GM12874 (cell line): ENCODE results near the gene SP4.

Experiments
- TF ChIP-seq, protein P1 (sequence below): IDR thresholded peaks from 2 replicates; pipeline ENCODE4 v1.5.1; 2011; ENCODE audit warnings: low read depth, mild to moderate bottlenecking, control low read depth, low read length, moderate library complexity; ENCODE audit not compliant: insufficient read depth

The SP4 gene

DNA sequence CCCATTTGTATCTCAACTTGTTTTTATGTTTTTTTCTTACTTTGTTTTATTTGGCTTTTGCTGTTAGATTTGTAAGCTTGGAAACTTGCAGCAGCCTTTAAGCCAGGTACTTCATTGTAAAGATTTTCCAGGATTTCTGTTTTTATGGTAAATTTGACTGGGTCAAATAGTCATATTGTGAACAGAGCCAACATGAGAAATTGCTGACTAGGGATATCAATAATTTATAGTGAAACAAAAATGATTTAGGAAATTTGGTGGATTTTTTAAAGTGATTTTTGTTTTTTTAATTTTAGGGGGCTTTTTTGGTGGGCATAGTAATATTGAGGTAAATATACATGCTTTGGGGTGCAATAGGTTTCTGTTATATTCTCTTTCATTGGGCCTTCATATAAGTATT lies 22.2 kb downstream of the SP4 start:
- TF ChIP-seq, protein P1, sequence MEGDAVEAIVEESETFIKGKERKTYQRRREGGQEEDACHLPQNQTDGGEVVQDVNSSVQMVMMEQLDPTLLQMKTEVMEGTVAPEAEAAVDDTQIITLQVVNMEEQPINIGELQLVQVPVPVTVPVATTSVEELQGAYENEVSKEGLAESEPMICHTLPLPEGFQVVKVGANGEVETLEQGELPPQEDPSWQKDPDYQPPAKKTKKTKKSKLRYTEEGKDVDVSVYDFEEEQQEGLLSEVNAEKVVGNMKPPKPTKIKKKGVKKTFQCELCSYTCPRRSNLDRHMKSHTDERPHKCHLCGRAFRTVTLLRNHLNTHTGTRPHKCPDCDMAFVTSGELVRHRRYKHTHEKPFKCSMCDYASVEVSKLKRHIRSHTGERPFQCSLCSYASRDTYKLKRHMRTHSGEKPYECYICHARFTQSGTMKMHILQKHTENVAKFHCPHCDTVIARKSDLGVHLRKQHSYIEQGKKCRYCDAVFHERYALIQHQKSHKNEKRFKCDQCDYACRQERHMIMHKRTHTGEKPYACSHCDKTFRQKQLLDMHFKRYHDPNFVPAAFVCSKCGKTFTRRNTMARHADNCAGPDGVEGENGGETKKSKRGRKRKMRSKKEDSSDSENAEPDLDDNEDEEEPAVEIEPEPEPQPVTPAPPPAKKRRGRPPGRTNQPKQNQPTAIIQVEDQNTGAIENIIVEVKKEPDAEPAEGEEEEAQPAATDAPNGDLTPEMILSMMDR, result no peak

DNA sequence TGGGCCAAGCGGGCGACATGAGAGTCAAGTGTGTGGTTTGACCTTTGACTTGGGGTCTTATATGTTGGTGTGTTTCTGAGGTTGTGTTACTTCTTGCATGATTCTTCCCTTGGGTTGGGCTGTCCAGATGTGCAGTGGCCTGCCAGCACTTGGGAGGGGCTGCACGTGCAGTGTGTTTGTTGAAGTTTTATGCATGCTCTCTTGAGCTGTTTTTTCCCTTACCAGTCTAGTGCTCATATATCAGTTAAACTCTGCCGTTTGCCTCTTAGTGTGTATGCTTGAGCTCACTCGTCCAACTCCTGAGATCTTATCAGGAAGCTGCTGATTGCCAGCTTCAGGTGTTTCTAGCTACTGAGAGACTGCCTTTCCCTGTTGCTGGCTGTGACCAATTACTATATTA lies 23.1 kb downstream of the SP4 start:
- TF ChIP-seq, protein P1, result no peak

DNA sequence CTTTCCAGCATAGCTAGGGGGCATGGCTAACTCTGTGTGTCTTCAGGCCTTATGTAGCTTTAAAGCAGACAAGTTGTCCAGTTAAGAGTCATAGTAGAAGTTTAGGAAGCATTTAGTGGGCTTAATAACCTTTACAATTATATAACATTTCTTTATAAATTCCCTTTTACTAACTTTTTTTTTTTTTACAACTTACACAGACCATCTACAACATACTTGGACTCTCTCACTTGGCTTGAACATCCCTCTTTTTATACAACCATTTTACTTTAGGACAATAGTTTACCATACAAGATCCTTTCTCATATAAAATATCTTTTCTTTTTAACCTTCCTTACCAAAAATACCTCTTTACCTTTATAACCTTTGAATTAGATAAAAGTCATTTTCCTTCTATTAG lies 26.3 kb downstream of the SP4 start:
- TF ChIP-seq, protein P1, result no peak

DNA sequence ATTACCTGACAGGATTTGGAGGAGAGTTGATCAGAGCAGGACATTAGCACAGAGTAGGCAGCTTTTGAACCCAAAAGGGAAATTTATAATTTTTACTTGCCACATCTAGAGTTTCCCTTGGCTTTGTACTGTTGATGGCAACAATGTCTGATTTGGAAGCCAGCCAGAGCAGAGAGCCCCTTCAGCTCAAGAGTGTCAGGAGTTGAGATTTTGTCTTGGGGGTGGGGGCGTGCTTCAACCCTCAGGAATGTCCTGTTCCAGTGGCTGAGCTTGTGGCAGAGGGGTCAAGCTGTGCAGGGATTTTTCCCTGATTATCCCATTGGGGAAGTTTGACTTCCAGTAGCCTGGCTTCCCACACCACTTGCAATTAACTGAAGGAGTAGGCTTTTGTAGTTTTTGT lies 27.0 kb downstream of the SP4 start:
- TF ChIP-seq, protein P1, result no peak

DNA sequence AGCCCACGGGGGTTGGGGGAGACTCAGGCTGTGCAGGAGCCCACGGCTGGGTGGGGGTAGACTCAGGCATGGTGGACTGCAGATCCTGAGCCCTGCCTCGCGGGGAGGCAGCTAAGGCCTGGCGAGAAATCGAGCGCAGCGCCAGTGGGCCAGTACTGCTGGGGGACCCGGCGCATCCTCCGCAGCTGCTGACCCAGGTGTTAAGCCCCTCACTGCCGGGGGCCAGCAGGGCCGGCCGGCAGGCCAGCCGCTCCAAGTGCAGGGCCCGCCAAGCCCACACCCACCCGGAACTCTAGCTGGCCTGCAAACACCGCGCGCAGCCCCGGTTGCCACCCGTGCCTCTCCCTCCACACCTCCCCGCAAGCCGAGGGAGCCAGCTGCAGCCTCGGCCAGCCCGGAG lies 33.4 kb downstream of the SP4 start:
- TF ChIP-seq, protein P1, result no peak

DNA sequence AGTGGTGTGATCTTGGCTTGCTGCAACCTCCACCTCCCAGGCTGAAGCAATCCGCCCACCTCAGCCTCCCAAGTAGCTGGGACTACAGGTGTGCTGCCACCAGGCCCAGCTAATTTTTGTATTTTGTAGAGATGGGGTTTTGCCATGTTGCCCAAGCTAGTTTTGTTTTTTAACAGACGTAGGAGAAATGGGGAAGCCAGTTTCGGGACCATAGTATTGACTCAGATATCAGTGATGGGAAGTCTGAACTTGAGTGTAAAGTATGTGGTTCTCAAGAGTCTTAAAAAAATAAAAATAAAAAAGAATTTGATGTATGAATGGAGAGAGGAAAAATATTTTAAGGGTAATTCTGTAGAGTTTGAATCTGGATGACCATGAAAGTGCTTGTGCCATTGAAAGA lies 34.2 kb downstream of the SP4 start:
- TF ChIP-seq, protein P1, result no peak

DNA sequence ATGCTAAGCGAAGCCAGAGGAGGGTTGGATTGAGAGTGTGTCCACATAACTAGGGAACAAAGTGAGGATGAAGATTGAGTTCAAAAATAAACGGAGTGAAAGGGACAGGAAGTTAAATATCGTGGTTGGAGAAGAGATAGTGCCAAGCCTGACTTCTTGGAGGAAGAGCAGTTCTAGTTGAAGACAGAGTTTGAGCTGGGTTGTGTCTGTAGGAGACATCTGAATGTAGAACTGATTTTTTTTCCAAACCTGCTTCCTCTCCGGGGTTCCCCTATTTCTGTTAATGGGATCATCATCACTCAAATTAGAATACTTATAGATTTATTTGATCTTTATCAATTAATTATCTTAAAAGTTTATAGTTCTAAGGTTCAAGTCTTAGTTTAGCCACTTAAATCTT lies 35.6 kb downstream of the SP4 start:
- TF ChIP-seq, protein P1, result no peak

DNA sequence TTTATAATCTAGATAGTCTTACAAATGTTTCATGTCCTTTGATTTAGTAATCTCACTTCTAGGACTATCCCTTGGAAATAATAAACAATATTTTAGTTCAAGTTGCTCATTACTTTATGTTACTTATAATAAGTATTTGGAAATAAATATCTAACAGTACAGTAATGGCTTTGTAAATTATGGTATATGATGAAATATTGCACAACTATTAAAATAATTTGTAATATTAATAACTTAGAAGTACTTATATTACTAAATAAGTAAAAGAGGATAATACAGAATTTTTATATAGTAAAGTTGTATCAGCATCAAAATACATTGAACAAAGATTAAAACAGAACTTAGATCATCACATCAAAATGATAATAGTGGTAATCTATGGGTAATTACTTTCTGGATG lies 41.1 kb downstream of the SP4 start:
- TF ChIP-seq, protein P1, result no peak
